Caco-2 (cell line): ENCODE measurements around the gene SULT2B1. TPM values are rescaled to one million over a fixed set of nuclear protein-coding genes. Genes with fewer than 3 reads are reported as not detected.

ENCODE experiments used
- BruUV-seq: library from RNA; stranded (reverse); fragments of 400-500 nt; replicated peaks from 2 replicates; lab custom pipeline; 2021; lab: Mats Ljungman, UMichigan
- CTCF ChIA-PET: fragments of 300-600 bp; sonication (Branson Sonifier 250); formaldehyde crosslinking; loops from one replicate; lab custom pipeline; 2022; ENCODE audit warnings: antibody characterized with exemption; lab: Charles Lee
- POLR2A ChIA-PET: fragments of 300-600 bp; sonication (Branson Sonifier 250); formaldehyde crosslinking; loops from one replicate; lab custom pipeline; 2022; ENCODE audit warnings: antibody characterized with exemption; lab: Charles Lee
- DNase-seq, 2 experiments: peaks; one replicate each; pipeline versions ENCODE4 v3.0.0 to v3.0.0-alpha.2; 2020 to 2022
- H3K27me3 ChIP-seq: replicated peaks from 2 replicates; pipeline ENCODE4 v1.6.0; 2011; ENCODE audit warnings: low read length; ENCODE audit not compliant: control insufficient read depth, insufficient read depth
- H3K36me3 ChIP-seq: 2 replicates; pipeline ENCODE4 v1.5.1; 2011; ENCODE audit warnings: low read length; ENCODE audit not compliant: control insufficient read depth, insufficient read depth
- H3K4me1 ChIP-seq: fragments of 250-450 bp; sonication (Bioruptor Pico); 2 replicates; pipeline ENCODE4 v1.5.1; 2020; ENCODE audit warnings: mild to moderate bottlenecking
- H3K4me3 ChIP-seq: 2 replicates; pipeline ENCODE4 v1.5.1; 2011; ENCODE audit warnings: low read depth, mild to moderate bottlenecking, control low read depth, low read length
- H3K9me3 ChIP-seq: fragments of 250-450 bp; sonication (Bioruptor Pico); 2 replicates; pipeline ENCODE4 v1.5.1; 2020; ENCODE audit warnings: mild to moderate bottlenecking, moderate library complexity
- H3K27ac Mint-ChIP-seq: one replicate; pipeline ENCODE4 v1.8.0; 2022; ENCODE audit warnings: mixed read lengths; ENCODE audit not compliant: unreplicated experiment
- H3K27me3 Mint-ChIP-seq: one replicate; pipeline ENCODE4 v1.8.0; 2022; ENCODE audit warnings: mixed read lengths; ENCODE audit not compliant: insufficient read depth, unreplicated experiment
- H3K36me3 Mint-ChIP-seq: one replicate; pipeline ENCODE4 v1.8.0; 2022; ENCODE audit warnings: mild to moderate bottlenecking, mixed read lengths; ENCODE audit not compliant: insufficient read depth, unreplicated experiment
- H3K4me1 Mint-ChIP-seq: one replicate; pipeline ENCODE4 v1.8.0; 2022; ENCODE audit warnings: low read depth, mixed read lengths; ENCODE audit not compliant: unreplicated experiment
- H3K4me3 Mint-ChIP-seq: one replicate; pipeline ENCODE4 v1.8.0; 2022; ENCODE audit warnings: mild to moderate bottlenecking, moderate library complexity, mixed read lengths; ENCODE audit not compliant: unreplicated experiment
- H3K9me3 Mint-ChIP-seq: one replicate; pipeline ENCODE4 v1.8.0; 2022; ENCODE audit warnings: mixed read lengths; ENCODE audit not compliant: unreplicated experiment
- CTCF ChIP-seq, 2 experiments: fragments of 200-600 bp in 1 of 2; IDR thresholded peaks; 1 replicate in 1 of 2; 2 replicates in 1 of 2; pipeline versions ENCODE4 v1.5.1 to v1.8.0; 2011 to 2022; ENCODE audit warnings: antibody characterized with exemption in 1 of 2, control low read depth in 1 of 2, inconsistent platforms in 1 of 2, low read depth in 1 of 2, low read length in 1 of 2, mild to moderate bottlenecking in 1 of 2, moderate library complexity in 1 of 2; ENCODE audit not compliant: insufficient read depth in 1 of 2, severe bottlenecking in 1 of 2, unreplicated experiment in 1 of 2
- intact Hi-C: fragments of 100-400 bp; cut with micrococcal nuclease; formaldehyde crosslinking; loops from one replicate; pipeline ENCODE4 v1.10.0; 2022; ENCODE audit not compliant: unreplicated experiment
- total RNA-seq: library from RNA; stranded (reverse); gene quantifications from 2 replicates; pipeline ENCODE4 v1.2.3, GENCODE V29; 2022

SULT2B1 gene
- total RNA-seq, 1 experiment from 2014 or later = 1.4 TPM

DNA sequence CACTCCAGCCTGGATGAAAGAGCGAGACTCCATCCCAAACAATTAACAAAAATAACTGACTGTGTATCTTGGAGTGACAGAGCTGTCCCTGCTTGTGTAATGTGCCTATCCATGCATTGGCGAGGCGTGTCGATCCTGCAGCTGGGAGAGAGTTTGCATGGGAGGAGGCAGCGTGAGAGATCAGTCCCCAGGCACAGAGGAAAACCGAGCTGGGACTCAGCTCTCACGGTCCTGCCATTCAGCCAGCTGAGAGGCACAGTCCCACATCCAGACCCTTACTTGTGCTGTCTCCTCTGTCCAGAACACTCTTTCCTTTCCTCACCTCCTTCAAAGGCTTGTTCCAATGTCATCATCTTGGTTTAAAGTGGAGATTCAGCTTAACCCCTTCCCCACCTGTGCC, 11.9 kb upstream of the SULT2B1 start:
- intact Hi-C loops = no loop called here
- DNase-seq = no peak
- Mint-ChIP-seq H3K4me1 (peaks cover 16% of the 10 kb centered on the region), H3K4me3 (no peak overlapping the region), H3K27me3 (no peaks in the 10 kb centered on the region), H3K9me3 (no peaks in the 10 kb centered on the region), H3K27ac (peak overlapping the region; percentile 18), H3K36me3 (no peaks in the 10 kb centered on the region)
- POLR2A ChIA-PET = interaction anchor here (0.5 to 0.6 kb wide), 2 partner anchors 9 to 70 kb away, joined by 3 to 5 read pairs; no protein-coding TSS in a partner anchor
- CTCF ChIA-PET = interaction anchor here (1.6 kb wide), 1 partner anchor 44 kb away, joined by 6 read pairs; no protein-coding TSS in a partner anchor
- BruUV-seq = no TSS peak
- no peak for TF ChIP-seq CTCF (IDR thresholded peaks at IDR 0.05; ENCODE audit: insufficient read depth in 1 of 2, low read depth in 1 of 2, low read length in 1 of 2, severe bottlenecking in 1 of 2, unreplicated experiment in 1 of 2)
- Histone ChIP-seq H3K36me3 (no peaks in the 10 kb centered on the region), H3K4me3 (no peak overlapping the region), H3K9me3 (peaks cover 4% of the 10 kb centered on the region; the same call in 1 of the 2 replicates), H3K4me1 (peaks cover 10% of the 10 kb centered on the region), H3K27me3 (no peaks in the 10 kb centered on the region)

DNA sequence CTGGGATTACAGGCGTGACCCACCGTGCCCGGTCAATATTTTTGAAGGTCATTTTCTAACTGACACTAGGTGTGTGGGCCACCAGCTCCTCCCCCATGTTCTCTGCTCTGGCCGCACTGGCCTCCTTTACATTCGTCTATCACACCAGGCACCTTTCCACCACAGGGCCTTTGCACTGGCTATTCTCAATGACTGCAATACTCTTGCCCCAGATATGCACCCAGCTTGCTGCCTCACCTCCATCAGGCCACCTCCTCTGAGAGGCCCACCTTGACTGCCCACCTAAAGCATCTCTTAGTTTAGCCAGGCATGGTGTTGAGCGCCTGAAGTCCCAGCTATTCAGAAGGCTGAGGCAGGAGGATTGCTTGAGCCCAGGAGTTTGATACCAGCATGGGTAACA, 10.2 kb upstream of the SULT2B1 start:
- DNase-seq = no peak
- TF ChIP-seq CTCF (IDR thresholded peaks at IDR 0.05; ENCODE audit: insufficient read depth in 1 of 2, low read depth in 1 of 2, low read length in 1 of 2, severe bottlenecking in 1 of 2, unreplicated experiment in 1 of 2) = no peak
- no peaks in the 10 kb centered on the region for H3K9me3 Mint-ChIP-seq
- Histone ChIP-seq H3K4me1 (peaks cover 10% of the 10 kb centered on the region), H3K27me3 (no peaks in the 10 kb centered on the region), H3K36me3 (no peaks in the 10 kb centered on the region), H3K4me3 (no peak overlapping the region), H3K9me3 (peaks cover 4% of the 10 kb centered on the region; the same call in 1 of the 2 replicates)
- peaks cover 16% of the 10 kb centered on the region for H3K4me1 Mint-ChIP-seq
- H3K4me3 Mint-ChIP-seq = no peak overlapping the region
- CTCF ChIA-PET = no interaction called here
- intact Hi-C loops = no loop called here
- no peaks in the 10 kb centered on the region for H3K27me3 Mint-ChIP-seq
- BruUV-seq = no TSS peak
- POLR2A ChIA-PET = no interaction called here
- H3K27ac Mint-ChIP-seq = no peak overlapping the region
- H3K36me3 Mint-ChIP-seq = no peaks in the 10 kb centered on the region

GRCh38 chr19:48543121-48543710, 8.8 kb upstream of the SULT2B1 start:
- Histone ChIP-seq H3K36me3 (no peaks in the 10 kb centered on the region), H3K9me3 (peaks cover 2% of the 10 kb centered on the region; the same call in 1 of the 2 replicates), H3K4me1 (peaks cover 10% of the 10 kb centered on the region), H3K4me3 (no peak overlapping the region), H3K27me3 (no peaks in the 10 kb centered on the region)
- H3K27ac Mint-ChIP-seq = peak overlapping the region; percentile 23
- H3K9me3 Mint-ChIP-seq = no peaks in the 10 kb centered on the region
- POLR2A ChIA-PET = no interaction called here
- TF ChIP-seq CTCF (IDR thresholded peaks at IDR 0.05; ENCODE audit: insufficient read depth in 1 of 2, low read depth in 1 of 2, low read length in 1 of 2, severe bottlenecking in 1 of 2, unreplicated experiment in 1 of 2) = no peak
- CTCF ChIA-PET = no interaction called here
- no TSS peak for BruUV-seq
- DNase-seq = peak; percentile 52 to 61
- intact Hi-C loops = no loop called here
- no peaks in the 10 kb centered on the region for H3K36me3 Mint-ChIP-seq
- H3K4me1 Mint-ChIP-seq = peaks cover 16% of the 10 kb centered on the region
- H3K27me3 Mint-ChIP-seq = no peaks in the 10 kb centered on the region
- H3K4me3 Mint-ChIP-seq = no peak overlapping the region
